ENCODE measurements around the gene GPC6.

Gene GPC6

DNA sequence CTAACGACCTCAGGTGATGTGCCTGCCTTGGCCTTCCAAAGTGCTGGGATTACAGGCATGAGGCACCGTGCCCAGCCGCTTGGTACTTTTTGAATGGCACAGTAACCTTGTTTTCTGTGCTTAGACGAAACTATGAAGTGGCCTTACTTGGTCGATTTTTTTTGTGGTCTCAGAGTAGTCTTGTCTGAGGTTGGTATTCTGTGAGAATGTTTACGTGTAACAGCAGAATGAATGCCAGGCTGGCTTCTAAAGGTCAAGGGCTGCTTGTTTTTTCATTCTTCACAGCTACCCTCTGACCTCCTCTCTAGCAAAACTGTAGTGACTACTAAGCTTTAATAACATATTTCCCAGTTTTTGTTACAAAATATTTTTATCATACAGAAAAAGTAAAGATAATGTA is 313.3 kb downstream of the GPC6 start:
- TF ChIP-seq ZFX (IDR thresholded peaks at IDR 0.05) (no peak), CTCF (conservative IDR thresholded peaks at IDR 0.05) (no peak)
- no peak overlapping the region for H3K27ac ChIP-seq

DNA sequence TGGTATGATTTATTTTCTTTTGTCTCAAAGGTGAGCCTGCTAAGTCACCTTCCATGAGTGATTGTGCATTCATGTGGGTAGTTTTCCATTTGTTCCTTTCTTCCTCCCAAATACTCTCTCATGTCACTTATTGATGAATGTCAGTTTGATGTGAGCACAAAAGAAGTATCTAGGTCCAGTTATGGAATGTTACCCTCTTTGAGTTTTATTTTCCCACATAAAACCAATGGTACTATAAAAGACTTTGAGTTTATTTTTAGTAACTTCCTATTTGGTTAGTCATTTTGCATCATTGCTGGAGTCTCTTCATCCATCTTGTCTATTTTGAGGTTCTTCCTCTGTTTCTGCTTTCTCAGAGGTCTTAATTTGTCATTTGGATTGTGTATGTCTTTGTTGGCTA is 321.3 kb downstream of the GPC6 start:
- no peak overlapping the region for H3K27ac ChIP-seq
- TF ChIP-seq CTCF (conservative IDR thresholded peaks at IDR 0.05), result no peak
- TF ChIP-seq ZFX (IDR thresholded peaks at IDR 0.05), result no peak

- no peak overlapping the region for H3K27ac ChIP-seq
- TF ChIP-seq CTCF (conservative IDR thresholded peaks at IDR 0.05) (no peak), ZFX (IDR thresholded peaks at IDR 0.05) (no peak)
These were observed 322.9 kb downstream of the GPC6 start for GRCh38 chr13:93549326-93550005.

- no peak overlapping the region for H3K27ac ChIP-seq
- TF ChIP-seq ZFX (IDR thresholded peaks at IDR 0.05), result no peak
- no peak for TF ChIP-seq CTCF (conservative IDR thresholded peaks at IDR 0.05)
These were observed 323.6 kb downstream of the GPC6 start for GRCh38 chr13:93550236-93550635.

- TF ChIP-seq CTCF (conservative IDR thresholded peaks at IDR 0.05) (no peak), ZFX (IDR thresholded peaks at IDR 0.05) (no peak)
- no peak overlapping the region for H3K27ac ChIP-seq
These were observed 326.0 kb downstream of the GPC6 start for GRCh38 chr13:93552596-93552995.

- no peak overlapping the region for H3K27ac ChIP-seq
- no peak for TF ChIP-seq ZFX (IDR thresholded peaks at IDR 0.05)
- no peak for TF ChIP-seq CTCF (conservative IDR thresholded peaks at IDR 0.05)
These were observed 327.9 kb downstream of the GPC6 start for GRCh38 chr13:93554514-93554913.

DNA sequence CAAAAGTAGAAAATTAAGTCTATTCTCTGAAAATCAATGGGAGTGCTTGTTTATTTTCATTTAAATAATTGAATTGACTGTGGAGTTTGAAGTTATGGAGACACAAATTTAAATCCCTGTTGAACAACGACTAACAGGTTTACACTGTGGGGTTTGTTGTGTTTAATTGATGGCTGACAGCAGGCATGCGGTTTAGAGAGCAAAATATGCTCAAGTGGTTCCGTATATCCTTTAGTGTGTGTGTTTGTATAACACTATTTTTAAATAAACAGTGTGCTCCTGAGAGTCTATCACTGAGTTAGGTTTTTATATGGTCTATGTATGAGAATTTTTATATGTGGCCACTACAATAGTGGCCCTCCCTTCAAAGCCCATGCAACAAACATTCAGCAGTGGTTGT is 332.0 kb downstream of the GPC6 start:
- TF ChIP-seq ZFX (IDR thresholded peaks at IDR 0.05), result no peak
- no peak overlapping the region for H3K27ac ChIP-seq

DNA sequence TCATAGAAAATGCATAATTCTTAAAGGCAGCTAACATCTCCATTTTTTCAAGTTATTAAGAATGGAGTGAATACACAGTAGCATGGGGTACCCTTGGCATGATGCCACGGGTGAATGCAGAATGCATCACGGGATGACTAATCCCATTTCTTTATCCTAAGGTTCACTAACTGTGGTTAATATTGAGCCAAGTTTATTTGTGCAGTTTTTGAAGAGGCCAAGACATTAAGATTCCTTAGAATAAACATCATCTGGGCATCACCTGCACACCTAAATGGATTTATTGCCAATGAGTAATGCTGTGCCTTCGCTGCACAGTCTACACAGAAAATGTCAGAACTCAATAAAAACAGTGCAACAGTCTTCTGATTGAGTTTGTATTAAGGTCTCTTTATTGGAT is 333.1 kb downstream of the GPC6 start:
- TF ChIP-seq ZFX (IDR thresholded peaks at IDR 0.05) (no peak), CTCF (conservative IDR thresholded peaks at IDR 0.05) (no peak)
- no peak overlapping the region for H3K27ac ChIP-seq
